B cell (primary cell): ENCODE measurements around the gene ABR. TPM values are rescaled to one million over a fixed set of nuclear protein-coding genes. Genes with fewer than 3 reads are reported as not detected.

Source experiments
- ATAC-seq: fragments of 200-7000 bp; cut with Tn5 transposase; one replicate; pipeline ENCODE4 v1.10.0; 2021; ENCODE audit warnings: low read depth, mild to moderate bottlenecking, moderate number of reproducible peaks, moderate library complexity
- CTCF ChIA-PET: fragments of 350-600 bp; sonication (Branson Sonifier 250); formaldehyde crosslinking; loops from one replicate; lab custom pipeline; 2021; ENCODE audit warnings: antibody characterized with exemption, inconsistent platforms; lab: Charles Lee
- POLR2A ChIA-PET: fragments of 350-600 bp; sonication (Branson Sonifier 250); formaldehyde crosslinking; loops from one replicate; lab custom pipeline; 2021; ENCODE audit warnings: antibody characterized with exemption; lab: Charles Lee
- DNase-seq: peaks from one replicate; pipeline ENCODE4 v3.0.0; 2013
- H2AFZ ChIP-seq: 2 replicates; pipeline ENCODE4 v1.6.1; 2012; ENCODE audit warnings: mild to moderate bottlenecking, low read depth, low read length; ENCODE audit not compliant: insufficient read depth, poor library complexity, severe bottlenecking
- H3K27ac ChIP-seq, 2 donors: 1 replicate in 1 of 2; 2 replicates in 1 of 2; pipeline ENCODE4 v1.5.1; 2012 to 2013; ENCODE audit warnings: low read length in 2 of 2, mild to moderate bottlenecking in 2 of 2, moderate library complexity in 1 of 2
- H3K27me3 ChIP-seq, 4 experiments: fragments of 200-600 bp in 1 of 4; sonication (generic) in 1 of 4; replicated peaks in 1 of 4; 1 replicate in 2 of 4; 2 replicates in 2 of 4; pipeline versions ENCODE4 v1.6.1 to v1.7.0; 2013 to 2016; ENCODE audit warnings: low read length in 3 of 4, mild to moderate bottlenecking in 2 of 4, mixed read lengths in 1 of 4, moderate library complexity in 1 of 4; ENCODE audit not compliant: insufficient read depth in 4 of 4, control insufficient read depth in 3 of 4; ENCODE audit errors: control extremely low read depth in 1 of 4
- H3K36me3 ChIP-seq, 2 experiments: replicated peaks in 1 of 2; 1 replicate in 1 of 2; 2 replicates in 1 of 2; pipeline versions ENCODE4 v1.6.1 to v1.7.1; 2013; ENCODE audit warnings: low read length in 1 of 2; ENCODE audit not compliant: insufficient read depth in 2 of 2, control insufficient read depth in 1 of 2; ENCODE audit errors: control extremely low read depth in 1 of 2, extremely low read depth in 1 of 2
- H3K4me1 ChIP-seq, 2 donors: fragments of 200-600 bp in 1 of 2; sonication (generic) in 1 of 2; 1 replicate in 1 of 2; 2 replicates in 1 of 2; pipeline versions ENCODE4 v1.5.1 to v1.6.1; 2013 to 2017; ENCODE audit warnings: low read length in 2 of 2; ENCODE audit not compliant: control insufficient read depth in 2 of 2, insufficient read depth in 2 of 2
- H3K4me2 ChIP-seq: replicated peaks from 2 replicates; pipeline ENCODE3; 2012; ENCODE audit warnings: mild to moderate bottlenecking, low read depth, low read length; ENCODE audit not compliant: poor library complexity, severe bottlenecking
- H3K4me3 ChIP-seq, 5 experiments: fragments of 200-600 bp in 1 of 5; sonication (generic) in 1 of 5; 1 replicate in 3 of 5; 2 replicates in 2 of 5; pipeline versions ENCODE4 v1.5.1 to v1.7.0; 2011 to 2016; ENCODE audit warnings: low read length in 4 of 5, mild to moderate bottlenecking in 4 of 5, low read depth in 2 of 5, control low read depth in 1 of 5, moderate library complexity in 1 of 5; ENCODE audit not compliant: insufficient read depth in 1 of 5; ENCODE audit errors: control extremely low read depth in 1 of 5, extremely low read depth in 1 of 5
- H3K79me2 ChIP-seq: fragments of 200-600 bp; sonication (generic); one replicate; pipeline ENCODE4 v1.6.0; 2016; ENCODE audit warnings: low read length; ENCODE audit not compliant: control insufficient read depth, insufficient read depth
- H3K9ac ChIP-seq: fragments of 200-600 bp; sonication (generic); 2 replicates; pipeline ENCODE4 v1.6.1; 2017; ENCODE audit warnings: mild to moderate bottlenecking, low read length, moderate library complexity
- H3K9me3 ChIP-seq, 3 donors: one replicate each; pipeline versions ENCODE4 v1.6.1 to v1.7.1; 2013; ENCODE audit warnings: low read length in 2 of 3; ENCODE audit not compliant: control insufficient read depth in 2 of 3, insufficient read depth in 1 of 3; ENCODE audit errors: control extremely low read depth in 1 of 3
- H4K20me1 ChIP-seq: 2 replicates; pipeline ENCODE4 v1.6.0; 2012; ENCODE audit warnings: mild to moderate bottlenecking, low read length; ENCODE audit not compliant: insufficient read depth, control insufficient read depth, poor library complexity, severe bottlenecking
- H3K27ac Mint-ChIP-seq: one replicate; pipeline ENCODE4 v1.8.0; 2021; ENCODE audit warnings: mixed read lengths
- H3K27me3 Mint-ChIP-seq: one replicate; pipeline ENCODE4 v1.8.0; 2021; ENCODE audit warnings: mixed read lengths
- H3K4me1 Mint-ChIP-seq: one replicate; pipeline ENCODE4 v1.8.0; 2021; ENCODE audit warnings: mixed read lengths
- H3K4me3 Mint-ChIP-seq: one replicate; pipeline ENCODE4 v1.8.0; 2021; ENCODE audit warnings: mixed read lengths
- H3K9me3 Mint-ChIP-seq: one replicate; pipeline ENCODE4 v1.8.0; 2022; ENCODE audit warnings: mixed read lengths; ENCODE audit not compliant: insufficient read depth
- EZH2 ChIP-seq: IDR thresholded peaks from 2 replicates; pipeline ENCODE4 v1.6.1; 2012; ENCODE audit warnings: borderline replicate concordance, low read depth, mild to moderate bottlenecking, moderate library complexity, low read length; ENCODE audit not compliant: insufficient read depth, poor library complexity, severe bottlenecking
- WGBS: methylation state at CpG from one replicate; pipeline ENCODE4 v1.1.5; 2013; ENCODE audit warnings: missing lambda C conversion rate; ENCODE audit not compliant: insufficient coverage; 5-methylcytosine and 5-hydroxymethylcytosine counted together
- intact Hi-C: fragments of 100-400 bp; cut with micrococcal nuclease; formaldehyde crosslinking; loops from one replicate; pipeline ENCODE4 v1.10.0; 2022
- polyA plus RNA-seq: library from polyadenylated mRNA; depleted of rRNA; stranded (reverse); fragments of >200 nt; gene quantifications from 2 replicates; pipeline ENCODE4 v1.2.3, GENCODE V29; 2012
- total RNA-seq, 2 donors: library from RNA; stranded (reverse); fragments of 120-200 nt in 1 of 2; gene quantifications; 1 replicate in 1 of 2; 2 replicates in 1 of 2; pipeline versions ENCODE4 v1.2.3 to v1.2.4, GENCODE V29; 2013 to 2022
- TF ChIP-seq, protein P1 (sequence below): fragments of 200-600 bp; IDR thresholded peaks from one replicate; pipeline ENCODE4 v1.8.0; 2022; ENCODE audit warnings: antibody characterized with exemption, mild to moderate bottlenecking

ABR gene
- total and polyA plus RNA-seq, 2 donors (not counting 1 experiment from before 2014, with no cell fraction given), result 79.8 to 262 TPM

DNA sequence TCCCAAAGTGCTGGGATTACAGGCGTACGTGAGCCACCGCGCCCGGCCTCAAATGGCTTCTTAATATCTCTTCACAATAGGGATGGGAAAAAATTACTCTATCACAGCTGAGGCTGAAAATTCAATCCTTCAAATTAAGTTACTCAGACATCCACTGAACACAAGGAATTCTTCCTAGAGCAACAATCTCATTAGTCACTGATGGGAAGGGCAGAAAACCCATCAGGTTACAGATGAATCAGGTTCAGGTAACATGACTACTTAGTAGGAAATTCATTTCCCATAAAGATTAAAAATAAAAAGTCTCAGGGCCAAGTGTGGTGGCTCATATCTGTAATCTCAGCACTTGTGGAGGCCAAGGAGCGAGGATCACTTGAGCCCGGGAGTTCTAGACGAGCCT is 42.5 kb upstream of the ABR start:
- H3K4me3 ChIP-seq, result no peak overlapping the region
- TF ChIP-seq, protein P1, sequence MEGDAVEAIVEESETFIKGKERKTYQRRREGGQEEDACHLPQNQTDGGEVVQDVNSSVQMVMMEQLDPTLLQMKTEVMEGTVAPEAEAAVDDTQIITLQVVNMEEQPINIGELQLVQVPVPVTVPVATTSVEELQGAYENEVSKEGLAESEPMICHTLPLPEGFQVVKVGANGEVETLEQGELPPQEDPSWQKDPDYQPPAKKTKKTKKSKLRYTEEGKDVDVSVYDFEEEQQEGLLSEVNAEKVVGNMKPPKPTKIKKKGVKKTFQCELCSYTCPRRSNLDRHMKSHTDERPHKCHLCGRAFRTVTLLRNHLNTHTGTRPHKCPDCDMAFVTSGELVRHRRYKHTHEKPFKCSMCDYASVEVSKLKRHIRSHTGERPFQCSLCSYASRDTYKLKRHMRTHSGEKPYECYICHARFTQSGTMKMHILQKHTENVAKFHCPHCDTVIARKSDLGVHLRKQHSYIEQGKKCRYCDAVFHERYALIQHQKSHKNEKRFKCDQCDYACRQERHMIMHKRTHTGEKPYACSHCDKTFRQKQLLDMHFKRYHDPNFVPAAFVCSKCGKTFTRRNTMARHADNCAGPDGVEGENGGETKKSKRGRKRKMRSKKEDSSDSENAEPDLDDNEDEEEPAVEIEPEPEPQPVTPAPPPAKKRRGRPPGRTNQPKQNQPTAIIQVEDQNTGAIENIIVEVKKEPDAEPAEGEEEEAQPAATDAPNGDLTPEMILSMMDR, result no peak
- ChIA-PET POLR2A (no interaction called here), CTCF (no interaction called here)
- no peak overlapping the region for H3K27ac ChIP-seq
- H3K9me3 ChIP-seq, result peaks cover 0 to 5% (median 0%) of the 10 kb centered on the region in 3 donors
- no peak overlapping the region for H3K9ac ChIP-seq
- Mint-ChIP-seq H3K27me3 (no peaks in the 10 kb centered on the region), H3K9me3 (no peaks in the 10 kb centered on the region), H3K4me3 (no peak overlapping the region), H3K27ac (no peak overlapping the region), H3K4me1 (peaks cover 48% of the 10 kb centered on the region)
- no peak for ATAC-seq
- intact Hi-C loops, result no loop called here
- H2AFZ ChIP-seq, result no peak overlapping the region
- H3K4me1 ChIP-seq, result peaks cover 24 to 27% of the 10 kb centered on the region in 2 donors
- 97% methylated on average over 3 of the region's 8 CpGs for WGBS
- peaks cover 97% of the 10 kb centered on the region for H4K20me1 ChIP-seq
- H3K79me2 ChIP-seq, result peaks cover 94% of the 10 kb centered on the region
- H3K27me3 ChIP-seq, result no peaks in the 10 kb centered on the region
- no peak for DNase-seq
- peaks cover 2 to 22% of the 10 kb centered on the region in 2 experiments for H3K36me3 ChIP-seq
- H3K4me2 ChIP-seq, result no peak overlapping the region

DNA sequence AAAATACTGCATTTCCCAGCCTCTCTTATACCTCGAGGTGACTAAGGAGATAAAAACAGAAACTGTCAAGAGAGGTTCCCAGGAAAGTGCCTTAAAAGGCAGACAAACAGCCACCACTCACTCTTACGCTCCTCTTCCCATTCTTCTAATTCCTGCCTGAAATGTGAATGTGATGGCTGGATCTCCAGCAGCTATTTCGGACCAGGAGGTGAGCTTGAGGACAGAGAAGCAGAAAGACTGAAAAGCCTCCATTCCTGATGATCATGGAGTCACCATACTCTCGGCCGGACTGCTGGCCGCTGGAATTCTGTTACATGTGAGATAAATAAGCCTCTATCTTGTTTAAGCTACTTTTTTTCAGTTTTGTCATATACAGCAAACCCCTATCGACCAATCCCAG is 41.4 kb upstream of the ABR start:
- Histone ChIP-seq H3K36me3 (peaks cover 2 to 14% of the 10 kb centered on the region in 2 experiments), H3K4me3 (no peak overlapping the region), H3K4me2 (no peak overlapping the region), H3K27ac (no peak overlapping the region), H4K20me1 (peaks cover 97% of the 10 kb centered on the region), H3K9ac (no peak overlapping the region), H3K4me1 (peaks cover 29% of the 10 kb centered on the region in 2 donors), H2AFZ (no peak overlapping the region), H3K79me2 (peaks cover 94% of the 10 kb centered on the region), H3K27me3 (no peaks in the 10 kb centered on the region), H3K9me3 (peaks cover 0 to 5% (median 0%) of the 10 kb centered on the region in 3 donors)
- DNase-seq (no peak), ATAC-seq (no peak)
- POLR2A ChIA-PET, result no interaction called here
- no peaks in the 10 kb centered on the region for H3K9me3 Mint-ChIP-seq
- H3K4me3 Mint-ChIP-seq, result no peak overlapping the region
- H3K4me1 Mint-ChIP-seq, result peaks cover 48% of the 10 kb centered on the region
- WGBS, result 100% methylated on average over 2 of the region's 7 CpGs
- no peaks in the 10 kb centered on the region for H3K27me3 Mint-ChIP-seq
- intact Hi-C loops, result no loop called here
- CTCF ChIA-PET, result interaction anchor here (0.6 to 1.7 kb wide), 3 partner anchors 34 to 499 kb away, joined by 3 to 5 read pairs (median 4); no protein-coding TSS in a partner anchor
- no peak overlapping the region for H3K27ac Mint-ChIP-seq
- TF ChIP-seq, protein P1, result no peak
- TF ChIP-seq EZH2, result no peak
